Choroid plexus epithelial cell (primary cell): ENCODE results near the gene ZFP1.

ENCODE experiments used
- DNase-seq: peaks from one replicate; pipeline ENCODE4 v3.0.0-alpha.2; 2010; ENCODE audit warnings: low read depth
- H3K4me3 ChIP-seq: 2 replicates; pipeline ENCODE4 v1.5.1; 2011; ENCODE audit warnings: low read depth, mild to moderate bottlenecking, control low read depth, low read length, moderate library complexity
- CTCF ChIP-seq: conservative IDR thresholded peaks from 2 replicates; pipeline ENCODE4 v1.5.1; 2011; ENCODE audit warnings: low read depth, mild to moderate bottlenecking, control low read depth, inconsistent platforms, low read length, moderate library complexity

Gene ZFP1

GRCh38 chr16:75148311-75149195 lies at the start of gene ZFP1:
Gene ZFP1, plus strand, starts transcription at chr16:75148524. Its CDS starts 4,428 bp downstream, at chr16:75152952.
- no peak for TF ChIP-seq CTCF
- peak within 1 kb of the TSS; percentile 100 for H3K4me3 ChIP-seq
- DNase-seq: peak; percentile 94

- TF ChIP-seq CTCF: no peak
- DNase-seq: no peak
- H3K4me3 ChIP-seq: no peak overlapping the region
These were observed 49.2 kb upstream of the ZFP1 start for GRCh38 chr16:75099075-75099667.

DNA sequence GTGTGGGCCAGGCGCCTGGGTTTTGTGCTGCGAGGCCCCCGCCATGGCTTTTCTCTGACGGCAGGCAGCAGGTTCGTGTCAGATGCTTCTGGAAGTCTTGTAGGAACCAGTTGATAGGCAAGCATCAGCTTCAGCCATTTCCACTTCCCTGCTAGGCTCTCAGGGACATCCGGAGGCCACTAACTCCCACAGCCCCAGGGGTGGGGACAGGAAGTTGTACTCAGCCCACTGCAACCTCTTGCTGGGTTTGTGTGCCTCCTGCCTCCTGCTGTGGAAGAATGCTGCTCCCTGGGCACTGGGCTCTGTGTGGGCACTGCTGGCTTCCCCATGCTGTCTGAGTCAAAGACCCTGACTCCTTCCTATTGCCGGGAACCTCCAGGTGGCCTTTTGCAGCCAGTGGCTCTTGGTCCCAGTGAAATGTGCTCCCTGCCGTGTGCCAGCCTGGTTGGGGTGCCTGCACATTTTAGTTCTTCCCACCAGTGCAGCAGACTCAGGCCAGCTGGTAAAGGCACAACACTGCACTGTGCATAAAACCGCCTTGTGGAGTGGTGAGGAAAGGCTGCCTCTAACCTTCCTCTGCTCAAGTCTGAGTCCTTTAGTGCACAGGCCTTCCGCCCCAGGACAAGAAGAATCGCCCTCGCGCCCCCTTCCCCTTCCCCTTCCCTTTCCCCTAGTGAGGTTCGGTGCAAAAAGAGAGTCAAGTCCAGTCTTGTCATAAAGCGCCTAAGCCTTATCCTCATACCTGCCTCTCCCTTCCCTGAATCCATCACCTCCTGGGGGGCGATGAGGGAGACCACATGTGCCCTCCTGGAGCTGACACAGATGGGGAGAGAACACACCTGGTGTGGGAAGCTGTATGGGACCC lies 48.4 kb upstream of the ZFP1 start:
- H3K4me3 ChIP-seq: no peak overlapping the region
- DNase-seq: no peak
- no peak for TF ChIP-seq CTCF

GRCh38 chr16:75100603-75100990 lies 47.7 kb upstream of the ZFP1 start:
- no peak overlapping the region for H3K4me3 ChIP-seq
- DNase-seq: no peak
- no peak for TF ChIP-seq CTCF

GRCh38 chr16:75101635-75102034 lies 46.7 kb upstream of the ZFP1 start:
- no peak overlapping the region for H3K4me3 ChIP-seq
- no peak for DNase-seq
- no peak for TF ChIP-seq CTCF

GRCh38 chr16:75102595-75102994 lies 45.7 kb upstream of the ZFP1 start:
- DNase-seq: no peak
- no peak overlapping the region for H3K4me3 ChIP-seq
- TF ChIP-seq CTCF: no peak
